GM19452 (cell line): ENCODE data around the gene EPHA6.
"Not testable (repeated sequence)": the region's sequence is repeated elsewhere in the genome, so short reads cannot be mapped to it uniquely, and the experiment has no call there.

Source experiments
- ATAC-seq: cut with Tn5 transposase; IDR thresholded peaks from one replicate; pipeline ENCODE4 v1.9.1; 2021; ENCODE audit not compliant: unreplicated experiment

The EPHA6 gene

DNA sequence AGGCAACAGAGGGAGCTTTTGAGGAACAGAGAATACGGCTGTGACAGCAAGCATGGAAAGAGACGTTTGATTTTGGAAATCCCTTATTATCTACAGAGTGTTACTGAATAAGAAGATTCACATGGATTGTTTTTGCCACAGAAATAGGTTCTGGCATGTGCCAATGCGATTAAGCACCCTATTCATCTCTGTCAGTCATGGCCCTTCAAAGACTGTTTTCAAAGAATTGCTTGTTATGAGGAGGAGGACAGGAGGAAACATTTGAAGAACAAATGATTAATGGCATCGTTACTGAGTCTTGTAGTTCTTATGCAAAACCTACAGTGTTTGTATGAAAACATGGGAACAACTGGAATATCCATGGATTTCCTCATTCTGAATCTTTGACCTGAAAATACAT is 86.2 kb downstream of the EPHA6 start:
- ATAC-seq = no peak

DNA sequence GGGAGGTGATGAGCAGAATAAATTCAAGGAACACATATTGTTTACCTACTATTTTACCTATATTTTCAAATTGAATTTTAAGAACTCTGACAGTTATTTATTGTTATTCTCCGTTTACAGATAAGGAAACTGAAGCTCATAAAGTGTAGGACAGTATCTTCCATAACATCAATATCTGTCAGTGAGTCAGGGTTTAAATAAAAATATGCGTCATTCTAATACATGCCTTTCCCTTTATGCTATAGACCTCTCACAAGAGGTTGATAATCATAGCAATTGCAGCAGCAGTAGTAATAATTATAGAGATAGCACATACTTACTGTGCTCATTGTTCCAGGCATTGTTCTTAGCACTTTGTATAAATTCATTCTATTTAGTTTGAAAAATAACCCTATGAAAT is 101.1 kb downstream of the EPHA6 start:
- ATAC-seq = no peak

DNA sequence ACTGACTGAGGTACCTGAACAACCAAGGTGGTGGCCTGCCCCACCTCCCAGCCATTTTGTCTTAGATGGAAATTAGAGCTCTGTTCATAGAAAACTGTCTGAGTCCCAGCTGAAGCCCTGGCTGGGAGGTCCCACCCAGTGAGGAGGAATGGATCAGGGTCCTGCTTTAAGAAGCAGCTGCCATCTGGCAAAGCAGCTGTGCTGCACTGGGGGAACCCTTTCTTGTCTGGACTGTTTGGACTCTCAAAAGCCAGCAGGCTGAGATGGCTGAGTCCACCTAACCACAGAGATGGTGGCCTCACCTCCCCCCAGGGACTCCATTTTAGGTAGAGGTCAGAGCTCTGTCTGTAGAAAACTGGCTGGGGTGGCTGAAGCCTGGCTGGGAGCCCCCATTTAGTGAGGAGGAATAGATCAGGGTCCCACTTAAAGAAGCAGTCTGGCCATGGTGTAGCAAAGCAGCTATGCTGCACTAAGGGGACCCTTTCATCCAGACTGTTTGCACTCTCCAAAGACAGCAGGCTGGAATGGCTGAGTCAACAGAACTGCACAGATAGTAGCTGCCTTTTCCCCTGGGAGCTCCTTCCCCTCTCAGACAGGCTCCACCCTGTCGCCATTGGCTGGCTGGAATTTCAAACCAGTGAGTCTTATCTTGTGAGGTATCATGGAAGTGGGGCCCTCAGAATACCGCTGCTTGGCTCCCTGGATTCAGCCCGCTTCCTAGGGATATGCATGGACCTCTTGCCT is 116.9 kb downstream of the EPHA6 start:
- no peak for ATAC-seq

DNA sequence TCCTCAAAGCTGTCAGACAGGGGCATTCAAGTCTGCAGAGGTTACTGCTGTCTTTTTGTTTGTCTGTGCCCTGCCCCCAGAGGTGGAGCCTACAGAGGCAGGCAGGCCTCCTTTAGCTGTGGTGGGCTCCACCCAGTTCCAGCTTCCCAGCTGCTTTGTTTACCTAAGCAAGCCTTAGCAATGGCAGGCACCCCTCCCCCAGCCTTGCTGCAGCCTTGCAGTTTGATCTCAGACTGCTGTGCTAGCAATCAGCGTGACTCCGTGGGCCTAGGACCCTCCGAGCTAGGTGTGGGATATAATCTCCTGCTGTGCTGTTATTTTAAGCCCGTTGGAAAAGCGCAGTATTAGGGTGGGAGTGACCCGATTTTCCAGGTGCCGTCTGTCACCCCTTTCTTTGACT is 127.7 kb downstream of the EPHA6 start:
- ATAC-seq = not testable (repeated sequence)

DNA sequence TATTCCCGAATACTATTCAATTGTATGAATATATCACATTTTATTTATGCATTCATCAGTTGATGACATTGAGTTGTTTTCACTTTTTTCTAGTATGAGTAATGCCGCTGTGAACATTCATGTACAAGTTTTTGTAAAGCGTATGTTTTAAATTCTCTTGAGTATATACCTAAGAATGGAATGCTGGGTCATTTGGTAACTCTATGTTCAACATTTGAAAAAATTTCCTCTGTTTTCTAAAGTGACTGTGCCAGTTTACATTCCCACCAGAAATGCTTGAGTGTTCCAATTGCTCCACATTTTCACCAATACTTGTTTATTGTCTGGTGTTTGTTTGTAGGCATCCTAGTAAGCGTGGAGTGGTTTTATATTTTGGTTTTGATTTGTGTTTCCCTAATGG is 144.5 kb downstream of the EPHA6 start:
- no peak for ATAC-seq

DNA sequence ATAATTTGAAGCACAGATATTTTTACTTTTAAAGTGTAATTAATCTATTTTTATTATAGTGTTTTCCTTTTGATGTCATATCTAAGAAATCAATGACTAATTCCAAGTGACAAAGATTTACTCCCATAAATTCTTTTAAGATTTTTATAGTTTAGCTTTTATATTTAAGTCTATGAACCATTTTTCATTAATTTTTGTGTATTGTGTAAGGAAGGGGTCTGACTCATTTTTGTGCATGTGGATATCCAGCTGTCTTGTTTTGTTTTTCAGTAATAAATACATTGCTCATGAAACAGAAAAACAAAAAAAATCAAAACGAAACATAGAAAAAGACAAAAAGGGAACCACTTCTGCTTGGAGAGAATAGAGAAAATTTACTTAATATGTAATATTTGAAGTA is 145.1 kb downstream of the EPHA6 start:
- ATAC-seq = no peak

DNA sequence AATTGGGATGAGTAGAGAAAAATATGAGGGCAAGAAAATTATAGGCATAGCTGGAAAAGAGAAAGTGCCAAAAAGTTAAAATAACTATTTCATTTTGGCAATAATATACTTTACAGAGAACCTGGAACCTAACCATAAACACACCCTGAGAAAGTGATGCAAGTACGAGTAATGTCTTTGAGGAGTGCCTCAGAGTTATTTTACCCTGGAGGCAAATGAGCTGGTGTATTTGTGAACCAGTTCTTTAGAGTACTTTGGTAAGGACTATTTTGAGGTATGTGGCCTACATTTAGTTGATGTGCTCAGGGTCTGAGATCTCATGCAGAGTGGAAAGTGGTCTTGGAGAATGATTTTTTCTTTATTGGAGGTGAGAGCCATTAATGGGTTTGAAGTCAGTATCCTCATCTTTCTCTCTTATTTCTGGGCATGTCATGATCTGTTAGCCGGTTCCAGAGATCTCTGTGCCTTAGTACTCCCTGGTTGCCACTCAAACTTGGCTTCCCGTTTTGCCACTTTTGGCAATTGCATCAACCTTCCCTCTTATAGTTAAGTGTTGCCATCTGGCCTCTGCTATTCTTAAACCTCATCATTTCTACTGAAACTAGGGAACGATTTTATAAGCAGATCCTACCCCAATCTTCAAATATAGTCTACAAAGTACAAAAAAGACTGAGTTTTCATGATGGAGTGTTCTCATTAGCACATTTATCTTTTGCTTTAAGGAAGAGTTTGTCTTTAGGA is 145.7 kb downstream of the EPHA6 start:
- no peak for ATAC-seq

DNA sequence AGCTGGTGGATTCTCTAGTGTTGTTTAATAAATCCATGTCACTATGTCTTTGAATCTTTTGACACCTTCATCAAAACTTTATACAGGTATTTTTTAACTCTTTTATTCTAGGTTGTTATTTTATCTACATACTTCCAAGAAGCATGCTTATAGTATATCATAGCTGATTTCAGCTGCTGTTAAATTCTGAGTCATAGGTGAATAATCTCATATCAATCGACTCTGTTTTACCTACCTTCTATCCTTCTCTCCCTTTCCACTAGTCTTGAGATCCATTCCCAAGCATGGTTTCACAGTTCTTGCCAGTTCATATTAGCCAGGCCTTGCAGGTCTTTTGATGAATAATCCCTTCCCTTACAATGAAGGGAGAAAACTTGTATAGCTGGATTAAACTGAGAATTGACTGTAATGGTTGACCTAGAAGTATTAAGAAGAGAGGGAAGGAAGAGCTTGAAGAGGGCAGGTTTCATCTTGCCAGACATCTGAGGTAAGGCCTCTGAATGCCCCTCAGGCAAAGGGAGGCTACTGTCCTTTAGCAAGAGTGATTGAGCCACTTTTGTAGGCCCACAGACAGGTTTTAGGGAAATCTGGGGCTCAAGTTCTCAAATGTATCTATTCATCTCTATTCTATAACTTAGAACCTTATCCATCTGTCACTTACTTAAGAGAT is 146.4 kb downstream of the EPHA6 start:
- ATAC-seq = no peak

DNA sequence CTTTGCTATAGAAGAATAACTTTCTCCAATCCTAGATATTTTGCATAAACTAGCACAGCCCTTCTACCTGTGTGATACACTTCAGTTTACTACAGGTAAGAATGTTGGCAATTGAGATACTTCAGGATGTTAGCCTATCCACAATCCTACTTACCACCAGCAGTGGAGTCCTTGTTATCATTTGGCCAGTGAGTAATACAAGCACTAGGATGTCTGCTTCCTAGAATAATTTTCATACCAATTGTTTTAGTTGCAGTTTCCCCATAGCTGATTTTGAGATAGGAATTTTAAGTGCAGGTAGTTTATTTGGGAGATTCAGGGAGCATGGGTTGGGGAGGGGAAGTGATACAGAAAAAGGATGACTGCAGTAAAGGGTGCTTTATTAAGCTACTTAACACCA is 147.2 kb downstream of the EPHA6 start:
- ATAC-seq = no peak

DNA sequence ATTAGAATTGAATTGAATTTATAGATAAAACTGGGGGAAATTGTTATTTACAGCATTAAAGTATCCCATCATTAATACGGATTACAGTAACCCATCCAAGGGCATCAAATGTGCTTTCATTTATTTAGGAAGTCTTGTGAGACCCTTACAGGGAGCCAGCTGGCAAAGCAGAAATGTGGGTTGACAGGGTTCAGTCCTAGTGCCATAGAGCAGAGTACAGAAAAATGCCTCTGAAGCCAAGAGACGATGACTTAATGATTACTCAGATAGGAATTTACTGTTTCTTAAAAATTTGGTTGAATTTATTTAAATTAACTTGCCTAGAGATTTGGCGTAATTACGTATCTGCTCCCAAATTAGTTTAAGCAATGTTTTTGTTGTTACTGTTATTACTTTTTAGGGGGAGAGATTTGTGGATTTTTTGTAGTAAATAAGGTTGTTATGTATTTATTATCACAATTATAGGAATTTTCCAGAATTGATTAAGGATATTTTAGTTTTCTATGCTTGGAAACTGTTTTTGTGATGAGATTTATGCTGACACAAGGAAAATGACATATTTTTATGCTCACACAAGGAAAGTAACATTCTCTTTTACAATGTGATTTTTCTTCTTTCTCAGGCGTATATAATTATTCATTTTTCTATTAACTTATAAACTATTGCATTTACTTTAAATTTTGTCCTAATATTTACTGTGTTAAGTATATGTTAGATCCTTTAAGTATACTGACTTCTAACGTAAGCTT is 152.0 kb downstream of the EPHA6 start:
- no peak for ATAC-seq

DNA sequence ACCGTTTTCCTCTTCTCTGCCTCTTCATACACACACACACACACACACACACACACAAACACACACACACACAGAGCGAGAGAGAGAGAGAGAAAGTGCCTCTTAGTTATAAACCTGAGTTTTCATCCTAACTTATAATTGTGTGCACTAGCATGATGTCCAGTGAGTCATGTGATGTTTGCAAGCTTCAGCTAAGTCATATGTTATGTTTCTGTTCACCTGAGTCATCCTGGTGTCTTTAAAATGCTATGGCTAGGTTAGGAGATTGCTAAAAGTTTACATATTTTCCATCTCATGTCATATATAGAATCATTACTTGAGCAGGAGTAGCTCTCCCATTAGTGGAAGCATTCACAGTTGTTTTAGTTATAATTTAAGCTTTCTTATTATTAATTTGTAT is 155.8 kb downstream of the EPHA6 start:
- no peak for ATAC-seq

DNA sequence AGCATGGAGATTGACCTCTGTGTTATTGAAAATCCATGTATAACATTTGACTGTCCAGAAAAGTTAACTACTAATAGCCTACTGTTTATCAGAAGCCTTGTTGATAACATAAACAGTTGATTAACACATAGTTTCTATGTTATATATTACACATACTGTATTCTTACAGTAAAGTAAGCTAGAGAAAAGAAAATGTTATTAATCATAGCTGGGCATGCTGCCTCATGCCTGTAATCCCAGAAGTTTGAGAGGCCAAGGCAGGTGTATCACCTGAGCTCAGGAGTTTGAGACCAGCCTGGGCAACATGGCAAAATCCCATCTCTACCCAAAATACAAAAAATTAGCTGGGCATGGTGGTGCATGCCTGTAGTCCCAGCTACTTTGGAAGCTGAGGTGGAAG is 163.3 kb downstream of the EPHA6 start:
- no peak for ATAC-seq

DNA sequence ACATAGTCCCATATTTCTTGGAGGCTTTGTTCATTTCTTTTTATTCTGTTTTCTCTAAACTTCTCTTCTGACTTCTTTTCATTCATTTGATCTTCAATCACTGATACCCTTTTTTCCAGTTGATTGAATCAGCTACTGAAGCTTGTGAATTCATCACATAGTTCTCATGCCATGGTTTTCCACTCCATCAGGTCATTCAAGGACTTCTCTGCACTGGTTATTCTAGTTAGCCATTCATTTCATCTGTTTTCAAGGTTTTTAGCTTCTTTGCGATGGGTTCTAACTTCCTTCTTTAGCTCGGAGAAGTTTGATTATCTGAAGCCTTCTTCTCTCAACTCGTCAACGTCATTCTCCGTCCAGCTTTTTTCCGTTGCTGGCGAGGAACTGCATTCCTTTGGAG is 169.3 kb downstream of the EPHA6 start:
- ATAC-seq = not testable (repeated sequence)

DNA sequence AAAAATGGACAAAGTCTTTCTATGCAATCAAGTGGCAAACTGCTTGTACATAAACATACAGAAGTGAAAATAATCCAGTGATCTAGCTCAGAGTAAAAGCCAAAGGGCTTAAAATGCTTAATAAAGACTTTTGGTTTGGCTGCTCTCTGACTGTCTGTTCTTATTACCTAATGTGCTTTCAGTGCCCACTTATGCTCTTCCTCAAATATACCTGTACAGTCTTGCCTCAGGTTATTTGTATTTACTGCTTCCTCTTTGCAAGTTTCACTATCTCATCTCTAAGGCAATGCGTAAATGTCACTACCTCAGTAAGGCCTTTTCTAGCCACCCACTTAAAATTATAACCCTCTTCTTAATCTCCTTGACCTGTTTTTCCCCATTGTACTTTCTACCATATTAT is 171.8 kb downstream of the EPHA6 start:
- no peak for ATAC-seq

DNA sequence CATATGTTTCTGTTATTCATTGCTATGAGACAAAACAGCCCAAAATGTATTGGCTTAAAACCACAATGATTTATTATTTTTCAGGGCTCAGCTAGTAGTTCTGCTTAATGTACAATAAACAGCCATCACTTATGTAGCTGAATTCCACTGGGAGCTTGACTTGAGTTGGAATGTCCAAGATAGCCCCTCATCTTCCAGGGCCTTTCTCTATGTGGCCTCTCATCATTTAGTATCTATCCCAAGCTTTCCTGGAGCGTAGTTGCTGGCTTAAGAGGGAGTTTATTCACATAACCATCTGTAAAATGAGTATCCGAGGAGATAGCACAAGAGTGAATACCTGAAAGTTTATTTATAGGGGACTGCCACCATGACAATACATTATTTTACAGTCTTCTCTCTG is 176.8 kb downstream of the EPHA6 start:
- no peak for ATAC-seq

DNA sequence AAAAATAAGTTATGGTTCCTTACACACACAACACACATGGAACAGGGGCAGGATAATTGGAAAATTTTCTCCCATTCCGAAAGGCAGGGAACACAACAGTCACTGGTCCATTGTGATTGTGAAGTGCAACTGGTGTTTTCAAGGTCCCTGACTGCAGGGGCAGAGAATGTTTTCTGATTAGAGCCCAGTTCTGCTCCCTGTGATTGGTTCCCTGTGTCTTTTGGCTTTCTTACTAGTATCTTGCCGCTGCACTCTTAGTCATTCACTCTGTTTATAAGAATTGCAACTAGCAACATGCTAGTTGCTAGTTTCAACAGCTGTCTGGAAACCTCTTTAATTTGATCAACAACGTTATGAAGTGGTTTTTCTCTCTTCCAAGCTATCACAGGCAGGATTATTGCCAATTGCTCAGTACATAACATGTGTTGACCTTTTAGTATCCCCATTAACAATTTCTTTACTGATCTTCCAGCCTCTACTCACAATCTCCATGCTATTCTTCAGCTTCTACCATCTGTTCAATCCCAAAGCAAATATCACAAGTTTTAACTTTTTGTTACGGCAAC is 177.5 kb downstream of the EPHA6 start:
- ATAC-seq = no peak

DNA sequence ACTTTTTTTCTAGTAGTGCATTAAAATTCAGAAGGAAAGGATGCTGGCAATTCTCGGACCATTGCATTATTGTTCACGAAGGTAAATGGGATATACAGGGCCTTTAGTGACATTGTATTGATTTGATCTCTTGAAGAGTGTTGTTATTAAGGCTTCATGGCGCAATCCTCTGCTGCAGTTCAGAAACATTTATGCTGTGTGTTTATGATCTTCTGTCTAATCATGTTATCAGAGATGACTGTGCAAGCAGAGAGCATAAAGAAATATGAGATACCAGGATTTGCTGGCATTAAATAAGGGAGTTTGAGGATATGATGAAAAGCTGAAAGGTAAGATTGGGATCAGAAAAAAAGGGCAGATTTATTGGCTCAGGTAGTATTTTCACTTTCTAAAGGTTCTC is 180.6 kb downstream of the EPHA6 start:
- no peak for ATAC-seq

DNA sequence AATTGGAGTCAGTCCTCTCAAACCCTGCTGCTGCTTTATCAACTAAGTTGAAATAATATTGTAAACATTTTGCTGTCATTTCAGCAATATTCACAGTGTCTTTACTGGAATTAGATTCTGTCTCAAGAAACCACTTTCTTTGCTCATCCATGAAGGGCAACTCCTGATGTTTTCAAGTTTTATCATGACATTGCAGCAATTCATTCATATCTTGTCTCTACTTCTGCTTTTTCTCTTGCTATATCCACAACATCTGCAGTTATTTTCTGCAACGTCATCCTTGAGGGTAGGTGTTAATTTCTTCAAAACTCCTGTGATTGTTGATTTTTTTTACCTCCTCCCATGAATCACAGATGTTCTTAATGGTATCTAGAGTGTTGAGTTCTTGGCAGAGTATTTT is 181.6 kb downstream of the EPHA6 start:
- ATAC-seq = no peak

DNA sequence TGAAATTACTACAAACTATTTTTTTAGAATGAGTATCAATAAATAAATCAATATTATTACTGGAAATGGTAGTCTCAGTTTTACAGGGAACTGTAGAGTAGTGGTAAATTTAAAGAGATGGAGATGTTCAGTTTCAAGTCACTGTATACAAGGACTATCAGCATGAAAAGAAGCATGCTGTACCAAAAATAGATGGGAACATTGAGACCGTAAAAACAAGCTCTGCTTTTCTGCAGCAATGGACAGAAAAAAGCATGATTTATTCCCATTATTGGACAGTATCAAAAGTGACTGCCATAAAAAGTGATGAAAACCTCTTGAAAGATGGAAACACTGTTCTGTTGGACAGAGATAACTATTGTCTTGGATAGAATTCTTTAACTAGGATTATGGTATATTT is 187.2 kb downstream of the EPHA6 start:
- no peak for ATAC-seq

DNA sequence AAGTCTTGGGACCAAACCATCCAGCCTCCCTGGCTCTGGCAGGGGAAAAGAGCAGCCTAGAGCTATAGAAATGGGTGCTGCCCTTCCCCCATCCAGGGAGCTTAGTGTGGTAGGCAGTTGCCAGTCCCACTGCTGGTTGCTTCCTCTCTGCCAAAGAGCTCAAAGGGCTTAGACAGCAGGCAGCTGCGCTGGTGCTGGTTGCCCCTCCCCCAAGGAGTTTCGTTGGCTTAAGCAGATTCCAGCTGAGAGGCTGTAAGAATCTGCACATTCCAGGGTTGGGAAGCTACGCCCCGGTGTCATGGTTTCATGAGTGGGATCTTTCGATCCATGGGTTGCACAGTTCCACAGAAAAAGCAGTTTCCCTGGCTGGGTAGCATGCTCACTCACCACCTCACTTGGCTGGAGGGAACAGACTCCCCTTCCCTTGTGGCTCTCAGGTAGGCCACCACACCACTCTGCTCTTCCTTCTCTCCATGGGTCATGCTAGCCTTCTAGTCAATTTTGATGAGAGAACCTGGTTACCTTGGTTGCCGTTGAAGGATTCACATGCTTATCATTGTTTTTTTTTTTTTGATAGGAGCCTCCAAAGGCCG is 195.1 kb downstream of the EPHA6 start:
- ATAC-seq = no peak
